A673 (cell line): ENCODE results near the gene PDE8A. TPM values are rescaled to one million over a fixed set of nuclear protein-coding genes. Genes with fewer than 3 reads are reported as not detected.

Experiments
- BruUV-seq: library from RNA; stranded (reverse); fragments of 400-500 nt; replicated peaks from 2 replicates; lab custom pipeline; 2021; lab: Mats Ljungman, UMichigan
- CTCF ChIA-PET: fragments of 300-600 bp; sonication (Branson Sonifier 250); formaldehyde crosslinking; loops from one replicate; lab custom pipeline; 2022; ENCODE audit warnings: antibody characterized with exemption; lab: Charles Lee
- POLR2A ChIA-PET: fragments of 300-600 bp; sonication (Branson Sonifier 250); formaldehyde crosslinking; loops from one replicate; lab custom pipeline; 2022; ENCODE audit warnings: antibody characterized with exemption; ENCODE audit not compliant: low non-redundant PET; lab: Charles Lee
- DNase-seq: peaks from one replicate; pipeline ENCODE4 v3.0.0-alpha.2; 2015; ENCODE audit warnings: low spot score
- H3K27ac ChIP-seq: fragments of 200-600 bp; sonication (generic); 2 replicates; pipeline ENCODE4 v1.5.1; 2016; ENCODE audit warnings: mixed run types, low read depth, mild to moderate bottlenecking, mixed read lengths, antibody characterized with exemption, low read length; ENCODE audit not compliant: poor library complexity, severe bottlenecking
- H3K27me3 ChIP-seq: fragments of 200-600 bp; sonication (generic); replicated peaks from 2 replicates; pipeline ENCODE4 v1.6.1; 2017; ENCODE audit warnings: mixed run types, low read depth, mild to moderate bottlenecking, mixed read lengths, antibody characterized with exemption, low read length; ENCODE audit not compliant: insufficient read depth, poor library complexity
- H3K36me3 ChIP-seq: fragments of 200-600 bp; sonication (generic); 2 replicates; pipeline ENCODE4 v1.6.1; 2016; ENCODE audit warnings: mixed run types, mild to moderate bottlenecking, mixed read lengths, antibody characterized with exemption, low read length; ENCODE audit not compliant: insufficient read depth, poor library complexity, severe bottlenecking
- H3K4me1 ChIP-seq: fragments of 200-600 bp; sonication (generic); 2 replicates; pipeline ENCODE4 v1.6.1; 2017; ENCODE audit warnings: mixed run types, mild to moderate bottlenecking, mixed read lengths, antibody characterized with exemption, low read length; ENCODE audit not compliant: insufficient read depth, poor library complexity, severe bottlenecking
- H3K4me3 ChIP-seq: fragments of 200-600 bp; sonication (generic); 2 replicates; pipeline ENCODE4 v1.5.1; 2016; ENCODE audit warnings: low read depth, mixed run types, mild to moderate bottlenecking, mixed read lengths, low read length; ENCODE audit not compliant: poor library complexity, severe bottlenecking
- H3K9me3 ChIP-seq: fragments of 200-600 bp; sonication (generic); 2 replicates; pipeline ENCODE4 v1.6.1; 2016; ENCODE audit warnings: mixed run types, low read depth, mild to moderate bottlenecking, mixed read lengths, antibody characterized with exemption, low read length; ENCODE audit not compliant: poor library complexity, severe bottlenecking
- CTCF ChIP-seq: fragments of 300-800, 200-600 bp; sonication (generic); conservative IDR thresholded peaks from 2 replicates; pipeline ENCODE4 v1.5.1; 2017; ENCODE audit warnings: low read depth, mild to moderate bottlenecking, antibody characterized with exemption, low read length, moderate library complexity, mixed read lengths
- EZH2 ChIP-seq: fragments of 200-600 bp; sonication (generic); IDR thresholded peaks from 2 replicates; pipeline ENCODE4 v1.6.1; 2017; ENCODE audit warnings: borderline replicate concordance, low read depth, mild to moderate bottlenecking, mixed read lengths, antibody characterized with exemption, low read length; ENCODE audit not compliant: poor library complexity, severe bottlenecking
- intact Hi-C: fragments of 100-400 bp; cut with micrococcal nuclease; formaldehyde crosslinking; loops from one replicate; pipeline ENCODE4 v1.10.0; 2022; ENCODE audit not compliant: unreplicated experiment
- total RNA-seq: library from RNA; stranded (reverse); gene quantifications from 2 replicates; pipeline ENCODE4 v1.2.3, GENCODE V29; 2021

Gene PDE8A
- total RNA-seq, 1 experiment from 2014 or later = 80.7 TPM

GRCh38 chr15:84975871-84976351, 5.7 kb upstream of the PDE8A start:
- DNase-seq = no peak
- no peaks in the 10 kb centered on the region for H3K9me3 ChIP-seq
- TF ChIP-seq CTCF (no peak), EZH2 (no peak)
- peaks cover 49% of the 10 kb centered on the region for H3K4me1 ChIP-seq
- H3K27ac ChIP-seq = peak overlapping the region; percentile 96
- no peaks in the 10 kb centered on the region for H3K27me3 ChIP-seq
- intact Hi-C loops = no loop called here
- CTCF ChIA-PET = no interaction called here
- no peaks in the 10 kb centered on the region for H3K36me3 ChIP-seq
- no TSS peak for BruUV-seq
- POLR2A ChIA-PET = no interaction called here
- no peak overlapping the region for H3K4me3 ChIP-seq

GRCh38 chr15:84976746-84977345, 4.8 kb upstream of the PDE8A start:
- ChIA-PET CTCF (interaction anchor here (0.6 kb wide), 1 partner anchor 99 kb away, joined by 7 read pairs; no protein-coding TSS in a partner anchor), POLR2A (no interaction called here)
- no peak for DNase-seq

GRCh38 chr15:84979651-84980050, 2.0 kb upstream of the PDE8A start:
- Histone ChIP-seq H3K36me3 (no peaks in the 10 kb centered on the region), H3K27ac (peak overlapping the region; percentile 92), H3K4me3 (peak overlapping the region; percentile 86), H3K9me3 (no peaks in the 10 kb centered on the region), H3K4me1 (peaks cover 37% of the 10 kb centered on the region), H3K27me3 (no peaks in the 10 kb centered on the region)
- CTCF ChIA-PET = no interaction called here
- DNase-seq = no peak
- POLR2A ChIA-PET = no interaction called here
- TF ChIP-seq CTCF (no peak), EZH2 (no peak)
- TSS peak; percentile 82 for BruUV-seq
- intact Hi-C loops = no loop called here

More at GRCh38 chr15:84976746-84977345, 4.8 kb upstream of the PDE8A start:
- H3K4me1 ChIP-seq = peaks cover 49% of the 10 kb centered on the region
- H3K27me3 ChIP-seq = no peaks in the 10 kb centered on the region
- H3K27ac ChIP-seq = no peak overlapping the region
- H3K4me3 ChIP-seq = no peak overlapping the region
- intact Hi-C loops = no loop called here
- BruUV-seq = no TSS peak
- no peaks in the 10 kb centered on the region for H3K36me3 ChIP-seq
- TF ChIP-seq CTCF (no peak), EZH2 (no peak)
- H3K9me3 ChIP-seq = no peaks in the 10 kb centered on the region
